CD4-positive, alpha-beta T cell treated with Interleukin-6 for 4 hours (primary cell): ENCODE data around the gene LRRC45.
"Not testable (repeated sequence)": the region's sequence is repeated elsewhere in the genome, so short reads cannot be mapped to it uniquely, and the experiment has no call there.

Experiments
- DNase-seq: peaks from one replicate; pipeline ENCODE4 v3.0.0-alpha.2; 2020; ENCODE audit warnings: mixed read lengths

Gene LRRC45

GRCh38 chr17:82036634-82037091, 13.6 kb downstream of the LRRC45 start:
- DNase-seq: no peak

GRCh38 chr17:82037092-82037888, 14.2 kb downstream of the LRRC45 start, which contains the start of gene DCXR:
DCXR (minus strand) TSS chr17:82037697; CDS start chr17:82037682, 15 bp downstream.
- DNase-seq: peak; percentile 98

- DNase-seq: no peak
Observed at GRCh38 chr17:82037889-82038195, 14.7 kb downstream of the LRRC45 start.

- not testable (repeated sequence) for DNase-seq
Observed at GRCh38 chr17:82038796-82039409, 15.8 kb downstream of the LRRC45 start.

- no peak for DNase-seq
Observed at GRCh38 chr17:82039695-82040299, 16.7 kb downstream of the LRRC45 start.

- DNase-seq: no peak
Observed at GRCh38 chr17:82041144-82041814, 18.2 kb downstream of the LRRC45 start.

GRCh38 chr17:82042649-82043048, 19.5 kb downstream of the LRRC45 start:
- no peak for DNase-seq

GRCh38 chr17:82043507-82043906, 20.4 kb downstream of the LRRC45 start:
- DNase-seq: no peak

GRCh38 chr17:82045936-82046484, 22.9 kb downstream of the LRRC45 start:
- DNase-seq: no peak

- DNase-seq: no peak
Observed at GRCh38 chr17:82046903-82047302, 23.8 kb downstream of the LRRC45 start.

- no peak for DNase-seq
Observed at GRCh38 chr17:82047379-82047778, 24.3 kb downstream of the LRRC45 start.

GRCh38 chr17:82047914-82048570, 24.9 kb downstream of the LRRC45 start:
- no peak for DNase-seq

- no peak for DNase-seq
Observed at GRCh38 chr17:82048571-82048971, 25.5 kb downstream of the LRRC45 start.

- no peak for DNase-seq
Observed at GRCh38 chr17:82049106-82049505, 26.0 kb downstream of the LRRC45 start.

- no peak for DNase-seq
Observed at GRCh38 chr17:82049521-82049971, 26.4 kb downstream of the LRRC45 start.

- DNase-seq: no peak
Observed at GRCh38 chr17:82050152-82050760, 27.2 kb downstream of the LRRC45 start.

GRCh38 chr17:82050761-82051641, 27.9 kb downstream of the LRRC45 start:
- DNase-seq: no peak

GRCh38 chr17:82051776-82052637, 28.9 kb downstream of the LRRC45 start, which contains the start of the genes GPS1 and RFNG:
GPS1 (plus strand) TSS chr17:82051898; CDS start chr17:82051932, 34 bp downstream.
RFNG (minus strand) TSS chr17:82051811; CDS start chr17:82051766, 45 bp downstream.
- DNase-seq: peak; percentile 87

- DNase-seq: no peak
Observed at GRCh38 chr17:82052638-82053059, 29.5 kb downstream of the LRRC45 start.

- no peak for DNase-seq
Observed at GRCh38 chr17:82053130-82053529, 30.0 kb downstream of the LRRC45 start.
